Germinal center (tissue), 1 donor: Measurements from ENCODE around the gene SLC25A33.
A peak's percentile ranks its signal among the peaks of the same experiment; 100 is the strongest.
"Not testable (repeated sequence)": the region's sequence is repeated elsewhere in the genome, so short reads cannot be mapped to it uniquely, and the experiment has no call there.

ENCODE experiments used
- DNase-seq: peaks from one replicate; pipeline ENCODE4 v3.0.0; 2012; ENCODE audit warnings: mixed read lengths, low spot score

SLC25A33 gene

DNA sequence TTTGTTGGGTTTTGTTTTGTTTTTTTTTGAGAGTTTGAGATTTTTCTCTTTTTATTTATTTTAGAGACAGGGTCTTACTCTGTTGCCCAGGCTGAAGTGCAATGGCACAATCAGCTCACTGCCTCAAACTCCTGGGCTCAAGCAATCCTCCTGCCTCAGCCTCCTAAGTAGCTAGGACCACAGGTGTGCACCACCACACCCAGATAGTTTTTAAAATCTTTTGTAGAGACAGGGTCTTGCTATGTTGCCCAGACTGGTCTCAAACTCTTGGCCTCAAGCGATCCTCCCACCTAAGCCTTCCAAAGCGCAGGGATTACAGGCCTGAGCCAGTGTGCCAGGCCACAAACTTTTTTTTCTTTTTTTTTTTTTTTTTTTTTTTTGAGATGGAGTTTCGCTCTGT lies 85.8 kb downstream of the SLC25A33 start:
- not testable (repeated sequence) for DNase-seq

DNA sequence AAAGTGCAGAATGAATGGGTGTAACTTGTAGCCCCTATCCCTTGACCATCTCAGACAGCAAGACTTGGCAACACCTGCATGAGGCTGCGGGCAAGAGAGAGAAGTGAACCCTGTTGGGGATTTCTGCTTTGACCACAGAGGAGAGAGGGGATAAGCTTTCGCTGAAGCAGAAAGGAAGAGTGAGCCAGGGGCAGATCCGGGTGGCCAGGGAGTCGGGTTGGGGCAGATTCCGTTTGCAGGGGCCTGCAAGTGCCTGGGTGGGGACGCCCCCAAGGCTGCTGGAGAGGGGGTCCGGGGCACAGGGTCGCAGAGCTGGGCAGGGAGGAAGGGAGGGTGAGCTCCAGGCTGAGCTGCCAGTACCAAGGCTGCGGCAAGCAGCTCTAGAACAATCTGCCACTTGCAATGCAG lies 86.9 kb downstream of the SLC25A33 start:
- DNase-seq, result peak; percentile 62

GRCh38 chr1:9628541-9629444 lies 89.5 kb downstream of the SLC25A33 start:
- DNase-seq, result peak; percentile 71

GRCh38 chr1:9629445-9630201 lies 90.4 kb downstream of the SLC25A33 start:
- peak; percentile 83 for DNase-seq

DNA sequence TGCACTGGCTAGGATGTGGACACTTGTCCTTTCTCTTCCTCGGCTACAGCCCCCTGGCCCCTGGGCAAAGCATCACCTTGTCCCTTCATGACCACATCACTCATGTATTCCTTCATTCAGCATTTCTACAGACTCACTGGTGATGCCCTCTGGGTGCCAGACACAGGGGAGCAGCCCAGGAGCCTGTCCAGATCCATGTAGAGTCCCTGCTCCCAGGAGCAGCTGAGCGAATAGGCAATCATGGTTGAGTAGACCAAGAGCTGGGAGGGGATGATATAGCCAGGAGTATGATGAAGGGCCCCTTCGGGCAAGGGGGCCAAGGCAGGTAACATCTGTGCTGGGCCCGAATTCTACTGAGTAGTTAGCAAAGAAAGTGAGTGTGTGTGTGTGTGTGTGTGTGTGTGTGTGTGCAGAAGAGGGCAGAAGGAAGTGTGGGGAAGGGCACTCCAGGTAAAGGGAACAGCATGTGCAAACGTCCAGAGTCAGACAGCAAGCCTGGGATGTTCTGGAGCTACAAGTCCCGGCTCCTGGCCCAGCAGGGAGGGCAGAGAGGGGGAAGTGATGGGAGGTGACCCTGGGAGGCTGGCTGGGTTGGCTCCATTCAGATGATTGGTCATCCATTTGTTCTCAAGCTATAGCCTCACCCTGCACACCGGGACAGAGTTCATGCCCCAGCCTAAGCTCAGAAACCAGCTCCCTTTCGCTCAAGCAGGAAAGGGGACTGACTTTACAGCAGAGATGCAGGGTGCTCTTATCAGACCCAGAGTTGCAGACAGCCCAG lies 91.3 kb downstream of the SLC25A33 start:
- no peak for DNase-seq

- DNase-seq, result no peak
Observed at GRCh38 chr1:9631613-9632012, 92.3 kb downstream of the SLC25A33 start.

- DNase-seq, result no peak
Observed at GRCh38 chr1:9633493-9633892, 94.2 kb downstream of the SLC25A33 start.

GRCh38 chr1:9634582-9634981 lies 95.3 kb downstream of the SLC25A33 start:
- DNase-seq, result no peak
